Panc1 (cell line): ENCODE results near the gene CCHCR1. TPM values are rescaled to one million over a fixed set of nuclear protein-coding genes. Genes with fewer than 3 reads are reported as not detected.

Source experiments
- ATAC-seq: fragments of 200-7000 bp; cut with Tn5 transposase; 2 replicates; pipeline ENCODE4 v1.9.1; 2020; ENCODE audit warnings: mild to moderate bottlenecking, moderate library complexity
- BruUV-seq: library from RNA; stranded (reverse); fragments of 400-500 nt; replicated peaks from 2 replicates; lab custom pipeline; 2021; lab: Mats Ljungman, UMichigan
- CTCF ChIA-PET: fragments of 300-600 bp; sonication (Branson Sonifier 250); formaldehyde crosslinking; loops from one replicate; lab custom pipeline; 2022; ENCODE audit warnings: antibody characterized with exemption; lab: Charles Lee
- POLR2A ChIA-PET: fragments of 300-600 bp; sonication (Branson Sonifier 250); formaldehyde crosslinking; loops from one replicate; lab custom pipeline; 2022; ENCODE audit warnings: antibody characterized with exemption; lab: Charles Lee
- DNase-seq: peaks from one replicate; pipeline ENCODE4 v3.0.0-alpha.2; 2010; ENCODE audit warnings: low read depth, low spot score
- H3K27ac ChIP-seq: 2 replicates; pipeline ENCODE4 v1.5.1; 2011; ENCODE audit warnings: mild to moderate bottlenecking, low read length, inconsistent platforms
- H3K27me3 ChIP-seq: fragments of 200-500 bp; sonication (Bioruptor generic); 2 replicates; pipeline ENCODE4 v1.6.0; 2014; ENCODE audit warnings: low read length, inconsistent platforms; ENCODE audit not compliant: control insufficient read depth, insufficient read depth
- H3K36me3 ChIP-seq: fragments of 200-500 bp; sonication (Bioruptor generic); 2 replicates; pipeline ENCODE4 v1.5.1; 2014; ENCODE audit warnings: inconsistent platforms, mild to moderate bottlenecking, low read length, moderate library complexity; ENCODE audit not compliant: control insufficient read depth, insufficient read depth
- H3K4me1 ChIP-seq: 2 replicates; pipeline ENCODE4 v1.5.1; 2011; ENCODE audit warnings: inconsistent platforms, mild to moderate bottlenecking, low read length, moderate library complexity; ENCODE audit not compliant: control insufficient read depth, insufficient read depth
- H3K4me3 ChIP-seq, 2 experiments: 2 replicates each; pipeline ENCODE4 v1.5.1; 2011 to 2012; ENCODE audit warnings: low read depth in 2 of 2, low read length in 2 of 2, mild to moderate bottlenecking in 2 of 2, inconsistent platforms in 1 of 2, moderate library complexity in 1 of 2
- H3K9me3 ChIP-seq: fragments of 200-500 bp; sonication (Bioruptor generic); 2 replicates; pipeline ENCODE4 v1.5.1; 2014; ENCODE audit warnings: low read depth, mild to moderate bottlenecking, inconsistent platforms, low read length, moderate library complexity; ENCODE audit not compliant: control insufficient read depth, insufficient read depth
- POLR2AphosphoS5 ChIP-seq: IDR thresholded peaks from 2 replicates; pipeline ENCODE4 v1.6.1; 2012; ENCODE audit warnings: mild to moderate bottlenecking, low read depth, low read length, moderate library complexity
- SIN3A ChIP-seq: IDR thresholded peaks from 2 replicates; pipeline ENCODE4 v1.6.1; 2012; ENCODE audit warnings: low read depth, mild to moderate bottlenecking, low read length, moderate library complexity, borderline replicate concordance; ENCODE audit not compliant: insufficient read depth
- TCF7L2 ChIP-seq: IDR thresholded peaks from 2 replicates; pipeline ENCODE4 v1.6.1; 2011; ENCODE audit warnings: mild to moderate bottlenecking, low read depth, low read length, inconsistent platforms
- in situ Hi-C: cut with HindIII; loops from 2 replicates; pipeline ENCODE4 v1.10.0; 2016; ENCODE audit warnings: low sequenced_read_pairs, low pct_unique_long_range_greater_than_20kb
- intact Hi-C: fragments of 100-400 bp; cut with micrococcal nuclease; formaldehyde crosslinking; loops from one replicate; pipeline ENCODE4 v1.10.0; 2022; ENCODE audit not compliant: unreplicated experiment
- total RNA-seq: library from RNA; stranded (reverse); gene quantifications from one replicate; pipeline ENCODE4 v1.2.1, GENCODE V29; 2021; ENCODE audit not compliant: unreplicated experiment
- TF ChIP-seq, protein P1 (sequence below), 2 experiments: IDR thresholded peaks; 2 replicates each; pipeline ENCODE4 v1.6.1; 2011 to 2012; ENCODE audit warnings: low read depth in 2 of 2, control low read depth in 1 of 2, low read length in 1 of 2, mild to moderate bottlenecking in 1 of 2, moderate library complexity in 1 of 2; ENCODE audit not compliant: insufficient read depth in 1 of 2
- TF ChIP-seq, protein P2 (sequence below): fragments of 450-650 bp; IDR thresholded peaks from 2 replicates; pipeline ENCODE4 v1.5.1; 2017; ENCODE audit warnings: mild to moderate bottlenecking

CCHCR1 gene
- total RNA-seq, 1 experiment from 2014 or later, result 37.1 TPM

DNA sequence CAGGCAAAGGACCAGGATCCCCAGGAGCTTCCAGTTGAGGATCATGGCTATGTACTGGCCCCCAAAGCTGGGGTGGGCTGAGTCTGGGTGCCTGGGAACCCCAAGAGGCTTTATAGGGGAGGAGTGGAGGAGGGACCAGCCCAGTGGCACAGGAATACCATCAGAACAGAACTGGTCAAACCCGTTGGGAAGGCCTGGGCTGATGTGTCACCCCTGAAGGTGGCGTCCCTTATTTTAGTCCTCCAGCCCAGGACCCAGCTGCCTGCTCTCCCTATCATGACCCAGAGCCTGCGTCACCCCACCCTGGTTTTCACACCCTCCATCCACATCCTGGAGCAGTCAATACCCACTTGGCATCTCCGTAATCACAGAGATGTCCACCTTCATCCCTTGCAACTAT, 18.6 kb downstream of the CCHCR1 start, which contains the start of gene PSORS1C2:
PSORS1C2 (minus strand) TSS at position 85 of the 400 bp plus-strand sequence; CDS start at position 45, 40 bp downstream.
- CTCF ChIA-PET, result interaction anchor here (1.0 to 1.1 kb wide), 3 partner anchors 9 to 228 kb away, joined by 4 read pairs; no protein-coding TSS in a partner anchor
- DNase-seq (no peak), ATAC-seq (no peak)
- in situ Hi-C loops (no loop called here), intact Hi-C loops (loop anchor here (5.0 kb wide), 1 partner anchor 228 kb away; no protein-coding TSS in a partner anchor)
- no TSS peak for BruUV-seq
- H3K27ac ChIP-seq, result no peak within 1 kb of the TSS
- no peaks in the 10 kb centered on the region for H3K27me3 ChIP-seq
- peak within 1 kb of the TSS; percentile 27 to 63; a peak in 3 of 4 replicates for H3K4me3 ChIP-seq
- POLR2A ChIA-PET, result interaction anchor here (0.6 kb wide), 1 partner anchor 25 kb away, joined by 3 read pairs; no protein-coding TSS in a partner anchor
- no peaks in the 10 kb centered on the region for H3K4me1 ChIP-seq
- H3K9me3 ChIP-seq, result no peaks in the 10 kb centered on the region
- no peak for TF ChIP-seq SIN3A
- TF ChIP-seq, protein P1, sequence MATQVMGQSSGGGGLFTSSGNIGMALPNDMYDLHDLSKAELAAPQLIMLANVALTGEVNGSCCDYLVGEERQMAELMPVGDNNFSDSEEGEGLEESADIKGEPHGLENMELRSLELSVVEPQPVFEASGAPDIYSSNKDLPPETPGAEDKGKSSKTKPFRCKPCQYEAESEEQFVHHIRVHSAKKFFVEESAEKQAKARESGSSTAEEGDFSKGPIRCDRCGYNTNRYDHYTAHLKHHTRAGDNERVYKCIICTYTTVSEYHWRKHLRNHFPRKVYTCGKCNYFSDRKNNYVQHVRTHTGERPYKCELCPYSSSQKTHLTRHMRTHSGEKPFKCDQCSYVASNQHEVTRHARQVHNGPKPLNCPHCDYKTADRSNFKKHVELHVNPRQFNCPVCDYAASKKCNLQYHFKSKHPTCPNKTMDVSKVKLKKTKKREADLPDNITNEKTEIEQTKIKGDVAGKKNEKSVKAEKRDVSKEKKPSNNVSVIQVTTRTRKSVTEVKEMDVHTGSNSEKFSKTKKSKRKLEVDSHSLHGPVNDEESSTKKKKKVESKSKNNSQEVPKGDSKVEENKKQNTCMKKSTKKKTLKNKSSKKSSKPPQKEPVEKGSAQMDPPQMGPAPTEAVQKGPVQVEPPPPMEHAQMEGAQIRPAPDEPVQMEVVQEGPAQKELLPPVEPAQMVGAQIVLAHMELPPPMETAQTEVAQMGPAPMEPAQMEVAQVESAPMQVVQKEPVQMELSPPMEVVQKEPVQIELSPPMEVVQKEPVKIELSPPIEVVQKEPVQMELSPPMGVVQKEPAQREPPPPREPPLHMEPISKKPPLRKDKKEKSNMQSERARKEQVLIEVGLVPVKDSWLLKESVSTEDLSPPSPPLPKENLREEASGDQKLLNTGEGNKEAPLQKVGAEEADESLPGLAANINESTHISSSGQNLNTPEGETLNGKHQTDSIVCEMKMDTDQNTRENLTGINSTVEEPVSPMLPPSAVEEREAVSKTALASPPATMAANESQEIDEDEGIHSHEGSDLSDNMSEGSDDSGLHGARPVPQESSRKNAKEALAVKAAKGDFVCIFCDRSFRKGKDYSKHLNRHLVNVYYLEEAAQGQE (IDR thresholded peaks at IDR 0.05; ENCODE audit: insufficient read depth in 1 of 2, low read depth in 2 of 2, low read length in 1 of 2), result no peak
- TF ChIP-seq POLR2AphosphoS5, result no peak
- TF ChIP-seq TCF7L2, result no peak
- TF ChIP-seq, protein P2, sequence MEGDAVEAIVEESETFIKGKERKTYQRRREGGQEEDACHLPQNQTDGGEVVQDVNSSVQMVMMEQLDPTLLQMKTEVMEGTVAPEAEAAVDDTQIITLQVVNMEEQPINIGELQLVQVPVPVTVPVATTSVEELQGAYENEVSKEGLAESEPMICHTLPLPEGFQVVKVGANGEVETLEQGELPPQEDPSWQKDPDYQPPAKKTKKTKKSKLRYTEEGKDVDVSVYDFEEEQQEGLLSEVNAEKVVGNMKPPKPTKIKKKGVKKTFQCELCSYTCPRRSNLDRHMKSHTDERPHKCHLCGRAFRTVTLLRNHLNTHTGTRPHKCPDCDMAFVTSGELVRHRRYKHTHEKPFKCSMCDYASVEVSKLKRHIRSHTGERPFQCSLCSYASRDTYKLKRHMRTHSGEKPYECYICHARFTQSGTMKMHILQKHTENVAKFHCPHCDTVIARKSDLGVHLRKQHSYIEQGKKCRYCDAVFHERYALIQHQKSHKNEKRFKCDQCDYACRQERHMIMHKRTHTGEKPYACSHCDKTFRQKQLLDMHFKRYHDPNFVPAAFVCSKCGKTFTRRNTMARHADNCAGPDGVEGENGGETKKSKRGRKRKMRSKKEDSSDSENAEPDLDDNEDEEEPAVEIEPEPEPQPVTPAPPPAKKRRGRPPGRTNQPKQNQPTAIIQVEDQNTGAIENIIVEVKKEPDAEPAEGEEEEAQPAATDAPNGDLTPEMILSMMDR, result no peak
- H3K36me3 ChIP-seq, result no peaks in the 10 kb centered on the region

- intact Hi-C loops (loop anchor here (5.0 kb wide), 1 partner anchor 232 kb away; no protein-coding TSS in a partner anchor), in situ Hi-C loops (no loop called here)
- ChIA-PET CTCF (no interaction called here), POLR2A (no interaction called here)
- Histone ChIP-seq H3K4me1 (no peaks in the 10 kb centered on the region), H3K36me3 (no peaks in the 10 kb centered on the region), H3K9me3 (no peaks in the 10 kb centered on the region), H3K4me3 (no peak overlapping the region), H3K27ac (no peak overlapping the region), H3K27me3 (no peaks in the 10 kb centered on the region)
- no TSS peak for BruUV-seq
- no peak for ATAC-seq
- TF ChIP-seq POLR2AphosphoS5, result no peak
- TF ChIP-seq TCF7L2, result no peak
- no peak for TF ChIP-seq SIN3A
- TF ChIP-seq, protein P2, result no peak
- TF ChIP-seq, protein P1 (IDR thresholded peaks at IDR 0.05; ENCODE audit: insufficient read depth in 1 of 2, low read depth in 2 of 2, low read length in 1 of 2), result no peak
- no peak for DNase-seq
Measured at GRCh38 chr6:31135710-31136109, 21.9 kb downstream of the CCHCR1 start.
